Measurements from ENCODE around the gene SSUH2.

SSUH2 gene

DNA sequence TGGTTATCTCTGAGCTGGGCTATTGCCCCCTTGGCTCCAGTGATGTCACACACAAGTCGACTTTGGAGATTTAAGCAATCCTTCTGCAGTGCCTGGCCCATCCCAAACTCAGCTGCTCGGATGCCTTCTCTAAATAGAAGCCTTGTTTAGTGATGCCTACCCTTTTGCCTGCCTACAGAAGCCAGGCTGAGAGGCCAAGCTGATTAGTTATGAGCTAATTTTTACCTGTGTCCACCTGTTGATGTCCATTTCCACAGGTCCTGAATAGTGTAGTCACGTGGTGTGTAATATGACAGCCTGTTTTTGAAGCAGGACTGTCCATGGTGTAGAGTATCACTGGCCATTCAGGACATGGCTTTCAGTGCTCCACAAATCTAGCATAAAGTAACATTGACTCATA is 45.5 kb downstream of the SSUH2 start:
- Histone ChIP-seq H3K4me3 (replicated peaks; ENCODE audit: insufficient read depth, low read length) (no peak overlapping the region), H3K27me3 (ENCODE audit: insufficient read depth, poor library complexity, severe bottlenecking) (no peaks in the 10 kb centered on the region), H3K27ac (replicated peaks) (no peak overlapping the region)
- no peak for DNase-seq (ENCODE audit: low read depth in 1 of 2, low spot score in 1 of 2)
- TF ChIP-seq GABPA (IDR thresholded peaks at IDR 0.05; ENCODE audit: low read depth) (no peak), SPI1 (IDR thresholded peaks at IDR 0.05; ENCODE audit: borderline replicate concordance, low read depth) (no peak), POLR2AphosphoS5 (IDR thresholded peaks at IDR 0.05; ENCODE audit: low read depth) (no peak)
- TF ChIP-seq, protein P1, sequence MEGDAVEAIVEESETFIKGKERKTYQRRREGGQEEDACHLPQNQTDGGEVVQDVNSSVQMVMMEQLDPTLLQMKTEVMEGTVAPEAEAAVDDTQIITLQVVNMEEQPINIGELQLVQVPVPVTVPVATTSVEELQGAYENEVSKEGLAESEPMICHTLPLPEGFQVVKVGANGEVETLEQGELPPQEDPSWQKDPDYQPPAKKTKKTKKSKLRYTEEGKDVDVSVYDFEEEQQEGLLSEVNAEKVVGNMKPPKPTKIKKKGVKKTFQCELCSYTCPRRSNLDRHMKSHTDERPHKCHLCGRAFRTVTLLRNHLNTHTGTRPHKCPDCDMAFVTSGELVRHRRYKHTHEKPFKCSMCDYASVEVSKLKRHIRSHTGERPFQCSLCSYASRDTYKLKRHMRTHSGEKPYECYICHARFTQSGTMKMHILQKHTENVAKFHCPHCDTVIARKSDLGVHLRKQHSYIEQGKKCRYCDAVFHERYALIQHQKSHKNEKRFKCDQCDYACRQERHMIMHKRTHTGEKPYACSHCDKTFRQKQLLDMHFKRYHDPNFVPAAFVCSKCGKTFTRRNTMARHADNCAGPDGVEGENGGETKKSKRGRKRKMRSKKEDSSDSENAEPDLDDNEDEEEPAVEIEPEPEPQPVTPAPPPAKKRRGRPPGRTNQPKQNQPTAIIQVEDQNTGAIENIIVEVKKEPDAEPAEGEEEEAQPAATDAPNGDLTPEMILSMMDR (IDR thresholded peaks at IDR 0.05; ENCODE audit: insufficient read depth, low read length), result no peak
- TF ChIP-seq, protein P2, sequence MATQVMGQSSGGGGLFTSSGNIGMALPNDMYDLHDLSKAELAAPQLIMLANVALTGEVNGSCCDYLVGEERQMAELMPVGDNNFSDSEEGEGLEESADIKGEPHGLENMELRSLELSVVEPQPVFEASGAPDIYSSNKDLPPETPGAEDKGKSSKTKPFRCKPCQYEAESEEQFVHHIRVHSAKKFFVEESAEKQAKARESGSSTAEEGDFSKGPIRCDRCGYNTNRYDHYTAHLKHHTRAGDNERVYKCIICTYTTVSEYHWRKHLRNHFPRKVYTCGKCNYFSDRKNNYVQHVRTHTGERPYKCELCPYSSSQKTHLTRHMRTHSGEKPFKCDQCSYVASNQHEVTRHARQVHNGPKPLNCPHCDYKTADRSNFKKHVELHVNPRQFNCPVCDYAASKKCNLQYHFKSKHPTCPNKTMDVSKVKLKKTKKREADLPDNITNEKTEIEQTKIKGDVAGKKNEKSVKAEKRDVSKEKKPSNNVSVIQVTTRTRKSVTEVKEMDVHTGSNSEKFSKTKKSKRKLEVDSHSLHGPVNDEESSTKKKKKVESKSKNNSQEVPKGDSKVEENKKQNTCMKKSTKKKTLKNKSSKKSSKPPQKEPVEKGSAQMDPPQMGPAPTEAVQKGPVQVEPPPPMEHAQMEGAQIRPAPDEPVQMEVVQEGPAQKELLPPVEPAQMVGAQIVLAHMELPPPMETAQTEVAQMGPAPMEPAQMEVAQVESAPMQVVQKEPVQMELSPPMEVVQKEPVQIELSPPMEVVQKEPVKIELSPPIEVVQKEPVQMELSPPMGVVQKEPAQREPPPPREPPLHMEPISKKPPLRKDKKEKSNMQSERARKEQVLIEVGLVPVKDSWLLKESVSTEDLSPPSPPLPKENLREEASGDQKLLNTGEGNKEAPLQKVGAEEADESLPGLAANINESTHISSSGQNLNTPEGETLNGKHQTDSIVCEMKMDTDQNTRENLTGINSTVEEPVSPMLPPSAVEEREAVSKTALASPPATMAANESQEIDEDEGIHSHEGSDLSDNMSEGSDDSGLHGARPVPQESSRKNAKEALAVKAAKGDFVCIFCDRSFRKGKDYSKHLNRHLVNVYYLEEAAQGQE (IDR thresholded peaks at IDR 0.05; ENCODE audit: insufficient replicate concordance, low read depth), result no peak

DNA sequence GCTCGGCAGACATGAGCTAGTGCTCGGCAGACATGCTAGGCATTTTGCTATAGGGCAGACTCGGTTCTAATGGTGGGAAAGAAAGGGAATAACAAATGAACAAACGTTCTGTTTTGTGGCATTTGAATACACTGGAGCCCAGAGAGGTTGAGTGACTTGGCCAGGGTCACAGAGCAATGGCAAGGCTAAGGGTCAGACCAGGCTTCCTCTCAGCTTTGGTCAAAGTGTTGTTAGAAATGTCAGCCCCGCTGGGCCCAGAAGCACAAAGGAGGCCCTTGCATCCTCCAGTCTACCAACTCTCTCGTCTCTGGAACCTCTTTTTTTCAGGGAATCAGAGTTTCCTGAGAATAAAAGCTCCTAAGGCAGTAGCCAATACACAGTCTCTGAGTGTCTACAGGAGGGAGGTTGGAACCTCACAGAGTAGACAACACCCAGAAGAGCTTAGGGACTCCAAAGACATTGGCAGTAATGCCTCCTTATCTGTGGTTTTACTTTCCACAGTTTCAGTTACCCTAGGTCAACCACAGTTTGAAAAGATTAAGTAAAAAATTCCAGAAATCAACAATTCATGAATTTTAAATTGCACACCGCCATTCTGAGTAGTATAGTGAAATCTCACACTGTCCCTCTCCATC is 47.3 kb downstream of the SSUH2 start:
- no peak for TF ChIP-seq GABPA (IDR thresholded peaks at IDR 0.05; ENCODE audit: low read depth)
- no peak for TF ChIP-seq SPI1 (IDR thresholded peaks at IDR 0.05; ENCODE audit: borderline replicate concordance, low read depth)
- TF ChIP-seq, protein P1 (IDR thresholded peaks at IDR 0.05; ENCODE audit: insufficient read depth, low read length), result no peak
- TF ChIP-seq, protein P2 (IDR thresholded peaks at IDR 0.05; ENCODE audit: insufficient replicate concordance, low read depth), result no peak
- TF ChIP-seq POLR2AphosphoS5 (IDR thresholded peaks at IDR 0.05; ENCODE audit: low read depth), result no peak
- no peak overlapping the region for H3K27ac ChIP-seq (replicated peaks)

DNA sequence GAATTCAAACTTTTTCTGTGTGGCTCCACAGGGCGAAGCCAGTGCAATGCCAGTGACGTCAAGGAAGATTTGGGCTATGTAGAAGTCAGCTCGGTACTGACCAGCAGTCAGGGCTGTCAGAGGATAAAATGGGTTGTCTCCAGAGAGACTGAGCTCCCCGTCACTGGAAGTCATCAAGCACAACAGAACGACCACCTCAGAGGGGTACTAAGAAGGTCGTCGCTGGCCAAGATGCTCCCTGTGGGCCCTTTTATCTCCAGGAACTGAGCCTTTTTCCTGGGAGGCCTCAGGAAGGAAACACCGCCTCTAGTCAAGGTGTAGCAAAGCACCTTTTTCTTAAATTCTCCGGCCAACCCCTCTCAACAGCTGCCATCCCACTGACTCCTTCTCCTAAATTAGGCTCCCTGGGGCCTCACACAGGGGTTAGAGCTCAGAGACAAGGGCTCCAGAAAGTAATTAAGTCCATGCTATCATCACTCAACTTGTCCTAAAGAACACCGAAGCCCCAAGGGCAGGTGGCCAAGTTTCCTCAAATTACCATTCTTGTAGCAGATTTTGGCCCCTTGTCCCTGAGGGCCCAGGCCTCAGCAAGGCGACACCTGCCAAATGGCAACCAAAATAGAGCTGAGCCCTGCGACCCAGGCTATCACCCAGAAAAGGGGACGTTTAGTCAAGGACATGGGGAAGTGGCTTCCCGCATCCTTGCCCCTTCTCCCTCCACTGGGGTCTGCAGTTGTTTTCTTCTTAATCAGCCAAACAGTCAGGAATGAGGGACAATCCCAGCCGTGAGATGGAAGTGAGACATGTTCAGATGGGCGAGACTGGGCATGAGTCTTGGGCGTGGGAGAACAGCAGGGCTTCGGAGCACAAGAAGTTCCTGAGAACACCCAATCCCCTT is 48.0 kb downstream of the SSUH2 start:
- H3K27me3 ChIP-seq (ENCODE audit: insufficient read depth, poor library complexity, severe bottlenecking), result no peaks in the 10 kb centered on the region
- TF ChIP-seq GABPA (IDR thresholded peaks at IDR 0.05; ENCODE audit: low read depth), result no peak
- TF ChIP-seq SPI1 (IDR thresholded peaks at IDR 0.05; ENCODE audit: borderline replicate concordance, low read depth), result no peak
- TF ChIP-seq, protein P1 (IDR thresholded peaks at IDR 0.05; ENCODE audit: insufficient read depth, low read length), result no peak
- no peak for TF ChIP-seq POLR2AphosphoS5 (IDR thresholded peaks at IDR 0.05; ENCODE audit: low read depth)
- TF ChIP-seq, protein P2 (IDR thresholded peaks at IDR 0.05; ENCODE audit: insufficient replicate concordance, low read depth), result no peak
- no peak overlapping the region for H3K4me3 ChIP-seq (replicated peaks; ENCODE audit: insufficient read depth, low read length)
- DNase-seq (ENCODE audit: low read depth in 1 of 2, low spot score in 1 of 2), result no peak
- no peak overlapping the region for H3K27ac ChIP-seq (replicated peaks)

More for the DNA sequence above, 47.3 kb downstream of the SSUH2 start:
- DNase-seq (ENCODE audit: low read depth in 1 of 2, low spot score in 1 of 2), result no peak
- Histone ChIP-seq H3K27me3 (ENCODE audit: insufficient read depth, poor library complexity, severe bottlenecking) (no peaks in the 10 kb centered on the region), H3K4me3 (replicated peaks; ENCODE audit: insufficient read depth, low read length) (no peak overlapping the region)

Measured in HL-60 (cell line).